Stimulated activated CD4-positive, alpha-beta T cell treated with anti-CD3 and anti-CD28 coated beads, Interleukin-1b, Interleukin-23, amount 100 ng/mL, for 24 hours (primary cell): ENCODE data around the gene E2F4.

Experiments used
- DNase-seq, 4 experiments: peaks; one replicate each; pipeline ENCODE4 v3.0.0-alpha.2; 2020; ENCODE audit warnings: low read depth in 4 of 4, low spot score in 1 of 4

E2F4 gene, protein sequence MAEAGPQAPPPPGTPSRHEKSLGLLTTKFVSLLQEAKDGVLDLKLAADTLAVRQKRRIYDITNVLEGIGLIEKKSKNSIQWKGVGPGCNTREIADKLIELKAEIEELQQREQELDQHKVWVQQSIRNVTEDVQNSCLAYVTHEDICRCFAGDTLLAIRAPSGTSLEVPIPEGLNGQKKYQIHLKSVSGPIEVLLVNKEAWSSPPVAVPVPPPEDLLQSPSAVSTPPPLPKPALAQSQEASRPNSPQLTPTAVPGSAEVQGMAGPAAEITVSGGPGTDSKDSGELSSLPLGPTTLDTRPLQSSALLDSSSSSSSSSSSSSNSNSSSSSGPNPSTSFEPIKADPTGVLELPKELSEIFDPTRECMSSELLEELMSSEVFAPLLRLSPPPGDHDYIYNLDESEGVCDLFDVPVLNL

DNA sequence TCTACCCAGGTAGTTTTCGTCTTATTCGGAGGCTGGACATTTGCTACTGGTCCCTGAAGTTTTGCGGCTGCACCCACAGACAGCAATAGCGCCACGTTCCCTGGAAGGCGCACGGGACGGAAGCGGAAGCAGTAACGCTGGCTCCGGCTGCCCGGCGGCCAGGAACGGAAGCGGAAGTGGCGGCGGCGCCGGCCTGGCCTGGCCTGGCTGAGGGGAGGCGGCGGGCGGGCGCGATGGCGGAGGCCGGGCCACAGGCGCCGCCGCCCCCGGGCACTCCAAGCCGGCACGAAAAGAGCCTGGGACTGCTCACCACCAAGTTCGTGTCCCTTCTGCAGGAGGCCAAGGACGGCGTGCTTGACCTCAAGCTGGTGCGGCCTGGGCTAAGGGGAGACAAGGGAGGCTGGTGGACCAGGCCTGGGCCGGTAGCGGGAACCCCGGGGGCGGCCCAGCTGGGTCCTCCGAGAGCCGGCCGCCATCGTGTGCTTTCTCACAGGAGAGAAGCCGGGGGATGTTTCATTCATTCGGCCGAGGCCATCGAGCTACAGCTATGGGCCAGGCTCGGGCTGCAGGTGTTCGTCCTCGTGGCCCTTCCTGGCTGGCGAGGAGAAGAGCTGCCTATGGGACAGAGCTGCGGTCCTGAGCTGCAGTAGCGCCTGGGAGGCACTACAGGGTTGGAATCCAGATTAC lies at the start of gene E2F4:
TSS of gene E2F4 (plus strand) at position 161 of the 687 bp plus-strand sequence. CDS start at position 234, 73 bp downstream.
- DNase-seq = peak; percentile 63 to 86 (median 74)

DNA sequence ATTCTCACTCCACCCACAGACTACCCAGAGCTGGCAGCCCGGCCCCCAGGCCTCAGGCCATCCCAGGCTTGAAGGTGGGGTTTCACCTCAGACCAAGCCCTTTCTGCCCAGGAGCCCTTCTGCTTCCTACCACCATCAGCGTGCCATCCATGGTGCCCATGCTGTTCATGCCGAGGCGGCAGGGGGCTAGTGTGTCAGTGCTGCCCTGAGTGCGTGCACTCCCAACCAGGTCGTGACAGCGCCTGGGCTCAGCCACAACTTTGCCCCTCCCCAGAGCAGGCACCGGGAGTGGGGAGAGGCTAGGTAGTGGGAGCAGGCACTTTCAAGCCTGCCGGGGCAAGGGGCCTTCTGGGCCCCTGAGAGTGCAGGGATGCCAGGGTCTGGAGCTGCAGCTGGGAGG lies 49.6 kb upstream of the E2F4 start:
- DNase-seq = no peak

DNA sequence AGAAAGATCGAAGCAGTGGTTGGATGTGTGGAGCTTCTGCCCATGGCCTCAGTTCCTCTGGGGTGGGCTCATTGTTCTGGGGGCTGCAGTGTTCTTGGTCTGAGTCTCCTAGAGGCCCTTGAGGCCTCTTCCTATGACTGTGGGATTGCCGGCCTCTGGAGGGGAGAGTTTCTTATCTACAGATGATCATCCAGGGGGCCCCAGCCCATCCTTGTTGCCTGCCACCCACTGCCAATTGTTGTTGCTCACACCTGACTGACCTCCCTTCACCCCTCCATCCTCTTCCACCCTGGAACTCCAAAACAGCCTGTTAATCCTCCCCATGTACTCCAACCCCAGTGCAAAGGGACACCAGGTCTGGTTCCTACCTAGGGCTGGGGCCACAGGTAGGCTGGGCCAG lies 47.0 kb upstream of the E2F4 start:
- no peak for DNase-seq

DNA sequence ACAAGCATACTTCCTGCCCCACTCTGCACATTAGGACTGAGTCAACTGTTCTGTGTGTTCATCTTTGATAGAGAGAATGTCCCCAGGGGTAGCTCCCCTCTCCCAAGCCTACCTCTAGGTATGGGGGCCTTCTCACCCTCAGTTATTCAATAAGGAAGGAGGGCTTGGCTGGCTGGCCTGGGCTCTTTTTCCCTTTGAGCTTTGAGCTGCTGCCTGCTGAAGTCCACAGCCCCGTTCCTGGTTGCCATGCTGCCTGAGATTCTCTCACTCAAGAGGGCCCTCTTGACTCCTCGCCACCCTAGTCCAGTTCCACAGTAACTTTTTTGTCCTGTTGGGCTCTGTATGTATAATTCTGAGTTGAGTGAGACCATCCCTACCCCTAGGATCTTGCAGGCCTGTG lies 46.2 kb upstream of the E2F4 start:
- no peak for DNase-seq

DNA sequence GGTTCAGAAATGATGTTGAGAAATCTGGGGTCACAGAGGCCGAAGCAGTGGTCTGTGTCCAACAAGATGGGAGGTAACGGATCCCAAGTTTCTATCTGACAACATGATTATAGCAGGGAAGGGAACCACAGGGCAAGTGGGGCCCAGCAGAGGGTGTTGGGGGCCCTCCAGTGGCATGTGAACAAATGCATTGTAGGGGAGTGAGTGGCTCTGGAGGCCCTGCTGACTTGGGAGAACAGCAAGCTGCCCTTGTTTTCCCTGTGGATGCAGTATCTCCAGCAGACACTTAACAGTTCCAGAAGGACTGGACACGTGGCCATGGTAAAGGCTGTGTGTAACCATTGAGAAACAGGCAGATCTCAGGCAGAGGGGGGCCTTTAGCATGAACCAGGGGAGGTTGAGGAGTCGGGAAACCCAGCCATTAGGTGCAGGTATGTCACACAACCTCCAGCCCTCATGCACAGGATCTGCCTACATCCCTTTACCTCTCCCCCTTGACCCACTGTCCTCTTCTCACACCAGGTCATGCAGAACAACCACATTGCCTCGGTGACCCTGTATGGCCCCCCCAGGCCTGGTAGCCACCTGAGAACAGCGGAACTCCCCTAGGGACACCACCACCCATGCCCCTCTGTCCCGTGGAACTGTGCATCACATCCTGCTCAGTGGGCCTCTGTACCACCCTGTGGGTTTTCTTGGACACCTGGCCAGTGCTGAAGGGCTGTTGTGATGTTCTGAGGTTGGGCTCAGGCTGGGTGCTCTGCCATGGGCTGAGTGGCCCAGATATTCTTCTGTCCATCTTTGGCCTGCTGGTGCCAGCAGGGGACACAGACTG lies 45.2 kb upstream of the E2F4 start:
- DNase-seq = no peak

DNA sequence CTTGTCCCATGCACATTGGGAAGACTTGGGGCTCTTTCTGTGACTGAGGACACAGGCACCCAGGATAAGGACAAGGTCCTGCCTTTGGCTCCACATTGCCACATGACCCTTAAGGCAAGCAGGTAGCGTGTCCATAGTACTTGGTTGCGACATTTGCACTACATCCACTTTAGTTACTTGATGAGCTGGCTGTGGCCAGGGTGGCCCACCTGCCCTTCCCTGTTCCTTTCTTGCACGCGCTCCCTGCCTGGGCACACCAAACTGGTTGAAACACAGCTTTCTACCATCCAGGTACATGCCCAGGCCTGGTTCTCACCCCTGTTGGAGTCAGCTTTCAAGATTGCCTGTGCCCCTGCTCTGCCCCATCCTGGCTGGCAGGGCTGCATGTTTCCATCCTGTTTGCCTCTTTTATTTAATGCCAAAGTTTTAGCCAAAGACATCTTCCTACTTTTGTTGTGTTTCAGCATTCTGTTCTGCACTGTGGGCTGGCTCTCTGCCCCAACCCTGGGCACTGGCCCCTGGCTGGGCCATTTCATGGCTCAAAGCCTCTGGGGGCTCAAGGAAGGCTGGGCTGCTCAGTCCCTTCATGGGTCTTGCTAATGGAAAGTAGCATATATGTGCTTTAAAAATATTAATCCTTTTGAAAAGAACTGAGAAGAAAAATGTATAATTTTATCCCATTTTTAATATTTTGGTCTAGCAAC lies 44.4 kb upstream of the E2F4 start:
- DNase-seq = no peak

DNA sequence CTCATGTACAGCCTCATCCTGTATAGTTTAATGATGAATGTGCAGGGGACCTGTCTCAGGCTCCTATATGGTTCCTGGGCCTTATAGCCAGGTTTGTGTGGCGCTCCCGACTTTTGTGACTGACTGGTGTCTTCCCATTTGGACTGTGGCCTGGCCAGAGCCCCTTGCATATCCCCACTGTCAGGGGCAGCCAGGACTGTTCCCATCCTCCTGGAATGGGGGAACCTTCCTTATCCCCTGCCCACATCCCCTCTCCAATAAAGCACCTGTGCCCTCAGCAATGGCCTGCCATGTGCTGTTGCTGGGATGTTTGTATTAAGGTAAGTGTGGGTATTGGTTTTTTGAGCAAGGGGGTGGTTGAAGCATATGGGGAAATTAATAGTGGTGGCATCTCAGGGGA lies 43.7 kb upstream of the E2F4 start:
- no peak for DNase-seq

DNA sequence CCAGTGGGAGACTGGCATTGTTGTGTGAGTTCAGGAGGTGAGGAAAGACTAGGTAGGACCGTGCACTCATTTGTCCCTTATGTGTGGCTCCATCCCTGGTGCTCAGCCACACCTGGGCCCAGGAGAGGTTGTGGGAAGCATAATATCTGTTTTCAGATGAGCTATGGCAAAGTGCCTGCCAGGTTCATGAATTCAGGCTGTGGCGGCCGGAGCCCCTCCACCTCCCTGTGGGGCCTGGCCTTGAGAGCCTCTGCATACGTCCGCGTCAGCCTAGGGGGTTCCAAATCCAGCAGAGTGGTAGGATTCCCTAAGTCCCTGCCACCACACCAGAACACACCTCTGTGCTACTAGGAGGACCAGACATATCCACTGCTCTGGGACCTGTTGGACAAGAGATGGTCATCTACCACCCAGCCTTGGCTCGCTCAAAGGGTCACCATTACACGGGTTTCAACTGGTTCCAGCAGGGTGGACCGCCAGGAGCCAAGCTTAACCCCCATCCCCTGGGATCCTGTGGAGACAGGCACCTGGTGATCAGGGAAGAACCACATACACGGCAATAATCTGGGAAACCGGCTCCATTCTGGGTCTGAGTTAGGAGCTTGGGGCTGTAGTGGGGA lies 43.2 kb upstream of the E2F4 start:
- no peak for DNase-seq

DNA sequence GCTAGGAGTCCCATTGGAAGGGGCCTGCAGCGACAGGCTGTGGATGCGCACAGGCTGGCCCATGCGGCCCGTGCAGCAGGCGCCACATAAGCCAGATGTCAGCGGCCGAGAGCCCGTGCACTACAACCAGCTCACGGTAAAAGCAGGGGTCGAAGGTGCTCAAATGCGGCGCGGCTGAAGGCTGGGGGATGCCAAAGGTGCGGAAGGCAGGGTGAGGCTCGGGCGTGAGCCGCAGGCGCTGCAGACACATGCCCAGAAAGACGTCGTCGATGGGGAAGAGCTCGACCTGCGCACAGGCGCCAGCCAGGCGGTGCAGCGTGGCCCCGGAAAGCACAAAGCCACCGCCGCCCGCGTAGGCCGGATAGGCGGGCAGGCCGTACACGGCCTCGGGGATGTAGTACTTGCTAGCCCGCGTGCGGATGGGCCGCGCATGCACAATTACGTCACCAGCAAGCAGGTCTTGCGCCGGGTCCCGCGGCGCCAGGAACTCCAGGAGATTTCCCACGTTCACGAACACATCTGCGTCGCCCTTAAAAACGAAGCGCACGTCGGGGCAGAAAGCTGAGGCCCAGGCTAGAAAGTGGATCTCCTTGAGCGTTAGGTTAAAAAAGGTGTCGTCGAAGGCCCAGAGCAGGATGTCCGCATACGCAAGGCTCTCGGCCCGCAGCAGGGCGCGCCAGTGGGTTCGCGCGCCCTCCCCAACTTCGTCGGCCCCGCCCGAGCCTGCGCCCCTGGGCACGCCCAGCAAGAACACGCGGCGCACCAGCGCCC lies 42.5 kb upstream of the E2F4 start:
- DNase-seq = no peak

DNA sequence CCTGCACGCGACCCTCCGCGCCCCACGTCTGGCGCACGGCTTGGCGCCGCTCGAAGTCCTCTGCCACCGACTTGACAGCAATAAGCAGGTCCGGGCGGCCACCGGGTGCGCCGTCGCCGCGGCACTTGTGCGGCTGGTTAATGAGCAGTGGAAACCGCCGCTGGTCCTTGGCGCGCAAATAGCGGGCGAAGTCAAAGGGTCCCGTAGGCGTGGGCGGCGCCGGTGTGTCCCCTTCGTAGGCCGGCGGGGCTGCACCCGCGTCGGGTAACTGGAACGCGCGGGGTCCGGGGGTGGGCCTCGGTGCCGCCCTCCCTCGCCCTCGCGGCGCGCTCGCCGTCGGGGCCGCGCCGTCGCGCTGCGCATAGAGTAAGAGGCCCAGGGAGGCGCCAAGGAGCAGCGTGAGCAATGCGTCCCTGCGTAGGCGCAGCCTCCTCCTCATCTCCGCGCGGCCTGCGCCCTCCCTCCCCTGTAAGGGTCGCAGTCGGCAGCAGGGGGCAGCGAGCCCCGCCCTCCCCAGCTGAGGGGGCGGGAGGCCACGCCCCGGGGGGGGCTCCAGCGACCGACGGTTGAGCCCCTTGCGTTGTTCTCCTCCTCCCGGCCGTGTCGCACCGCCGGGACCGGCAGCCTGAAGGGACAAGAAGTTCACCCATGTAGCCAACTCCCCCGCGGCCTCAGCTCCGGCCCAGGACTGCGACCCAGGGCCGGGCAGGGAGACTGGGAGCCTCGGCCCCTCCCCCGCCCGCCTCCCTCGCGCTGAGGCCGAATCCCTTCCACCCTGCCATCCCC lies 41.7 kb upstream of the E2F4 start:
- DNase-seq = no peak

DNA sequence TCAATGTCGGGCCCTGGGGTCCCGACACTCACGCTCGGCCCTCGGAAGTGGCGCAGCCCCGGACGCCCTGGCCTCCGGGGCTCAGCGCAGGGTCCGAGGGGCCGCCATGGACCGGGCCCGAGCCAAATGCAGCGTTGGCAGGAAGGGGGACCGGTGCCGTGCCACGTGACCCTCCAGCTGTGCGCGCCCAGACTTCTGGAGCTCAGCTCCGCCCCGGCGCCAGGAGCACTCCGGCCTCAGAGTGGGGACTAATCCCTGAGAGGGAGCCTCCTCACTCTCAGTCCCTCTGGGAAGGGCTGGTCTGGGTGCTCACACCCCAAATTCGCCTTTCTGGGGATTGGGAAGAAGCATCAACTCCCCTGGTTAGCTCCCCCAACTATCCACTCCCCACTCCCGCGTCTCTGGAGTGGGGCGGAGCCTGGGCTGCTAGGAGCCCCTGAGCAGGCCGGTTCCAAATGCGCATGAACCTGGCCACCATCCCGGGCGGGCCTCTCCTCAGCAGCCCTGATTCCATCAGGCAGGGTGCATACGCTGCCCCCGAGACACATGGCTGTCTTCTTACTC lies 41.0 kb upstream of the E2F4 start, which contains the start of gene B3GNT9:
TSS of gene B3GNT9 (minus strand) at position 166 of the 564 bp plus-strand sequence. CDS start 513 bp downstream, outside the sequence.
- DNase-seq = no peak

DNA sequence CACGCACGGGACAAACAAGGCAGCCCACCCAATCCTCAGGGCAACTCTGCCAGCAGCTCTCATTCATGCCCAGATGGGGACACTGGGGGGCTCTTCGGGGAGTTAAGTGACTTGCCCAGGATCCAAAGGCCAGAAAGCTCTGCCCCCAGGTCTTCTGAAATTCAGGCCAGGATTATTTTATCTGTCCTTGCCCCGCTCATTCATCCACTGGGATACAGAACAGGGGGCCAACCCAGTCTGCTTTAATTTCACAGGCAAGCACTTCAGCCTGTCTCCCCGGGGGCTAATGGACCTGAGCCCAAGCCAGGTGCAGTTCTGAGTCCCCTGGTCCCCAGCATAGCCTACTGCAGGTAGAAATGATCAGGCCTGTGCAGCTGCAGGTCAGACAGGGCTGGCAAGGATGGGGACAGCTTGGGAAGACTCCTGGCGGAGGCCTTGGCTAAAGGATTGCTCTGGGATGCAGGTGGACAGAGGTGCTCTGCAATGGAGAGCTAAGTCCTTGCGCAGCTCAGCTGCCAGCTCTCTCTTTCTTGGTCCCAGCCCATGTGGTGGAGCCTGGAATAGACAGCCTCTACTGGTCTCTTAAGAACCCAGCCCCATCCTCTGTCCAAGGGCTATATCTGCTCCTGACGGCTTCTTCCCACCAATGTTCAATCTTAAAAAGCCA lies 40.4 kb upstream of the E2F4 start:
- DNase-seq = no peak

DNA sequence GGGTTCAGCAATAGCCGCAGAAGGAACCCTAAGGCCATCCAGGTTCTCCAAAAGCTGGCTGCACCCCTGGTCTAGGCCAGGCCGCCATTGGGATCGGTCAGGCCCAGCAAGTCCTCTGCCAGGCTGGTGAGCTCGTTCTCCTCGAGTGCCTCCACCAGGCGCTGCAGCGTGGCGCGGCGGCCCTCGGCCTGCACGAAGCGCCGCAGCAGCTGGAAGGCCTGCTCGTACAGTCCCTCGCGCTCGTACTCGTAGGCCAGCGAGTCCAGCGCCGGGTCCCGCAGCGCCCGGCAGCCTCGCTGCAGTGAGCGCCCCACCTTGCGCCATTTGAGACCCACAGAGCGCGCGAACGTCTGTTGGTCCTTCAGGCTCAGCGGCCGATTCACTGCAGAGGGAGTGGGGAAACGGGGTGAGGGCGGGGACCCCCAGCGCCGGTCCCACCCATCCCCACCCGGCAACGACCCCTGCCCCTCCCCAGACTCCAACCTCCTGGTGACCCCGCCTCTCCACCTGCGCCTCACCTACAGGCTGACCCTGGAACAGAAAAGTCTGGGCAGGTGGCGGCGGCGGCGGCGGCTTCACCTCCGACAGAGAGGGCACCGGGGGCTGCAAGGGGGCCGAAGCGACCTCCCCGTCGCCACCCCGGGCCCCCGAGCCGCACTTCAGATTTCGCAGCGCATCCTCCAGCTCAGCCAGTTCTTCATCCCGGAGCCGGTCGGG lies 37.2 kb upstream of the E2F4 start:
- DNase-seq = no peak

DNA sequence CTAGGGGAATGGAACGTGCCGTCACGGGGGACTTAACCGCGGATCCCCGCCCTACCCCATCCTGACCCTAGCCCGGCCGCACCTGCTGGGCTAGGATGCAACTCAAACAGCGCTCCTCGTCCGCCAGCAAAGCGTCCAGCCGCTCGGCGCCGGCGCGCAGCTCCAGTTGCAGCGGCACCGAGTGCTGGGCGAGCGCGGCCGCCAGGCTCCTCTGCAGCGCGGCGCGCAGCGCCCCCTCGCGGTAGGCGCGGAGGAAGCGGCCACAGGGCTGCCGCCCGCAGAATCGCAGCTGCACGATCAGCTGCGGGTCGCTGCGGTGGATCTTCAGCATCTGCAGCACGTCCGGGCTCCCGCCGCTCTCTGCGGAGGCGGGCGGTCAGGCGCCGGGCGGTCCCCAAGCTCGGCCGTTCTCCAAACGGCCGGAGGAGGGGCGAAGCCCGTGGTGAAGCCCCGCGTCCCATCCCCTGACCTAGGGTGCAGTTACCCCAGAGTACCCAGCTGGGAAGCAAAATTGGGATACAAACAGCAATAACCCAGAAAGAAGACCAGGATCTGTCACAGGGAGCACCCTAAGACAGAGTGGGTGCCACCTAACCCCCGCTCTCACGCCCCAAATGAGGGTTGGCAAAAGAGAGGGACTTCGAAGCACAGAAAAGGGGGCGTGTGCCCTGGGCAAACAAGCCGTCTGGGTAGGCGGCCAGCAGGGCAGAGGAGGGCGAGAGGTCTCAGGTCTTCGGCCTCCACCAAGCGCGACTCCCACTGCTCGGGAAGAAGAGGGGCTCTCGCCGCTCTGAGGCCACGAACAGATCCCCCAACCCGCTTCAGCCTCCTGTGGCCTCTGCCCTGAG lies 36.4 kb upstream of the E2F4 start:
- peak; percentile 61 to 73 (median 65) for DNase-seq

DNA sequence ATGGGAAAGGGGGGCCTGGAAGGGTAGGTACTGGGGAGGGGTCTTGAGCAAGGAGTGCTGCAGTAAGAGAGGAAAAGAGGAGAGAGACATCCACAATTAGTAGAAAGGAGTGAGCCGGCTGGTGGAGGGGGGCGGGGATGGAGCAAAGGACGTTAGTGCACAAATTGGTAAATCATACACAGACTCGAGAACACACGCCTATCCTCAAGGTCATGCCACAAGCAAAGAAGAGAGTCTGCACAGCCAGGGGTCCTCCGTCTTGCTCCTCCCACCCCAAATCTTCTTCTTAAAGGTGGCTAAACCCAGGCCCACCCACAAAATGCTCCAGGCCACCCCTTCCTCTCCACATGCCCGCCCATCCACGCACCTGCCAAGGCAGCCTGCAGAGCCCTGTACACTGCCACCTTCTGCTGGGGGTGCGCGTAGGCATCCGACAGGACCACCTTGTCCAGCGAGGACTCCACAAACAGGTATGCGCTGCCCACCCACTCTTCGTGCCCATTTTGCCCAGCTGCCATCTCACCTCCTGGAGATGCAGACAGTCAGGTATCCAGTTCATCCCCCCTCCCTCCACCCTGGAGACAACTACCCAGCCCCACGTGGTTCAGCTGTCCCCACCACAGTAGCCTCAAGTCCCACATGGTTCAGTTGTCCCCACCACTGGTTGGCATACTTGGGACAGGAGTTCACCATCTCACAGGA lies 35.7 kb upstream of the E2F4 start:
- no peak for DNase-seq
